ENCODE measurements around the gene FHOD1.
A peak's percentile ranks its signal among the peaks of the same experiment; 100 is the strongest.

The FHOD1 gene

DNA sequence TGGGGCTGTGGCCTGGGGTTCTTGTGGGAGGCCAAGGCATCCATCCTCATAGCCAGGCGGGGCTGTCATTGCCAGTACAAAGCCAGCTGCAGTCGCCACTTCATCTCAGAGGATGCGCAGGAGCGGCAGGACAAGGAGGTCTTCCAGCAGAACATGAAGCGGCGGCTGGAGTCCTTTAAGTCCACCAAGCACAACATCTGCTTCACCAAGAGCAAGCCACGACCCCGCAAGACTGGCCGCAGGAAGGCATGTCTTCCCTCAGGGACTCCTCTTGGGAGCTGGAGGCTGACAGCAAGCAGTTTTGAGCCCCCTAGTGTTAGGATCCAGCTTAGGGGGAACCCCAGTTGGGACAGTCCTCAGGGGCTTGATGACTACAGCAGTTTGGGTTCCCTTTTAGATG lies 17.0 kb upstream of the FHOD1 start:
- H3K4me1 ChIP-seq: peaks cover 27% of the 10 kb centered on the region
- H3K4me2 ChIP-seq: peak overlapping the region; percentile 48
- no peaks in the 10 kb centered on the region for H3K36me3 ChIP-seq
- no peak overlapping the region for H3K27ac ChIP-seq
- no peaks in the 10 kb centered on the region for H4K20me1 ChIP-seq
- no peak for TF ChIP-seq Cebpa-rat (IDR thresholded peaks at IDR 0.05)
- no peaks in the 10 kb centered on the region for H3K9me3 ChIP-seq
- H3K27me3 ChIP-seq: no peaks in the 10 kb centered on the region
- 0 out of 2 replicates have a peak overlapping the region, but pooled peaks have one; percentile 15 for H3K9ac ChIP-seq
- no peak overlapping the region for H3K4me3 ChIP-seq

DNA sequence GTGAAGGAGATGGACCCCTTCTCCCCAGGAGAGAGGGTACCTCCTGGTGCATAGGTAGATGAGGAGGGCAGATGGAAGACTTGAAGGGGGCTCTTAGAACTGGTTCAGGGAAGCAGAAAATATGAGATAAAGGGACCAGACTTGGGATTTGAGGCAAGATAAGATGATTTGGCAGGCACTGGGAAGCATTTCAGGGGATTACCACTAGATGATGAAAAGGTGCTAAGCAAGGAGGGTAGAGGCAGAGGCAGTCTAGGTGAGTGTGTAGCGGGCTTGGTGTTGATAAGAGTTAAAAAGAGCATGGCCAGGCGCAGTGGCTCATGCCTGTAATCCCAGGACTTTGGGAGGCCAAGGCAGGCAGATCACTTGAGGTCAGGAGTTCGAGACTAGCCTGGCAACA lies 15.9 kb upstream of the FHOD1 start:
- H3K4me1 ChIP-seq: peaks cover 27% of the 10 kb centered on the region
- no peak overlapping the region for H3K4me2 ChIP-seq
- H3K36me3 ChIP-seq: no peaks in the 10 kb centered on the region
- TF ChIP-seq Cebpa-rat (IDR thresholded peaks at IDR 0.05): no peak
- no peaks in the 10 kb centered on the region for H3K27me3 ChIP-seq
- H3K9me3 ChIP-seq: no peaks in the 10 kb centered on the region
- H4K20me1 ChIP-seq: no peaks in the 10 kb centered on the region
- H3K27ac ChIP-seq: no peak overlapping the region
- H3K9ac ChIP-seq: no peak overlapping the region
- no peak overlapping the region for H3K4me3 ChIP-seq

DNA sequence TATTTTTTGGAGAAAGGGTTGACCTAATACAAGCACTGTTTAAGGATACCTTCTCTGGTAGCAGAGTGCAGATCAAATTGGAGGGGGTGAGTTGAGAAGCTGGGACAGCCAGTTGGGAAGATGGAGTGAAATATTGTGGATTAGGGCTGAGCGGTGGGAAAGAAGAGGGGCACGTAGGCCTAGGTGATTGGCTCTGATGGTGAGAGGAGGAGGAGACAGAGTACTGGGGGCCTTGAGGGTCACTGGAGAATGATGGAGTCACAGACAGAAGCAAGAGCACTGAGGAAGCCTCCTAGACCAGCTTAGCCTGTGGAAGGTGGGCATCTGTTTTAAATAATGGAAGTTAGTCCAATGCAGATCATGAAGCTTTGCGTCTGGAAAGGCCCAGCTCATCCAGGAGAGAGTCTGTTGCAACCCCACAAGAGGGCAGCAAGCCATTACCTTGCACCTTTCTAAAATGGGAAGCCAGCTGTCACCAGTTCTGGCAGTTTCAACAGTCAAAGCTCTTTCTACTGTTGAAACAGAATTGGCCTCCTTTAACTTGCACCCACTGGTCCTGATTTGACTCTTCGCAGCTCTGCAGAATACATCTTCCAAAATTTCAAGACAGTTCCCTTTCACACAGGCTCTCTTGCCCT lies 13.3 kb upstream of the FHOD1 start:
- no peaks in the 10 kb centered on the region for H3K9me3 ChIP-seq
- H3K36me3 ChIP-seq: no peaks in the 10 kb centered on the region
- H4K20me1 ChIP-seq: no peaks in the 10 kb centered on the region
- H3K27ac ChIP-seq: 0 out of 2 replicates have a peak overlapping the region, but pooled peaks have one; percentile 15
- H3K4me3 ChIP-seq: no peak overlapping the region
- peak overlapping the region; percentile 12; the same call in 1 of the 2 replicates for H3K9ac ChIP-seq
- no peaks in the 10 kb centered on the region for H3K27me3 ChIP-seq
- peaks cover 21% of the 10 kb centered on the region for H3K4me1 ChIP-seq
- peak overlapping the region; percentile 42 for H3K4me2 ChIP-seq
- no peak for TF ChIP-seq Cebpa-rat (IDR thresholded peaks at IDR 0.05)

DNA sequence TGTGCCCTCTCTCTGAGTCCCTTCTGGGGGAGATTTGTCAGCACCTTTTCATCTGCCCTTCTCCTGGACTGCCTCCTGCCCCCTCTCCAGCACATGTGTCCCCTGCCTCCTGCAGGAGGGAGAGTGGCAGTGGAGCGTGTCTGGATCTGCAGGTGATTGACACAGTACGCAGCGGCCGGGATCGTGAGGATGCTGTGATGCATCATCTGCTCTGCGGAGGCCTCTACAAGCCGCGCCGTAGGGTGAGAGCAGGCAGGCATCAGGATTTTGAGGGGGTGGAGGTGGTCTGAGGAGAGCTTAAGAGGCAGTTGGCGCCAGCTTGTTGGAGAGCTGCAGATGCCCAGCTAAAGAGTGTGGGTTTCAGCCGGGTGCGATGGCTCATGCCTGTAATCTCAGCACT lies 12.4 kb upstream of the FHOD1 start:
- Histone ChIP-seq H3K4me3 (no peak overlapping the region), H3K9ac (0 out of 2 replicates have a peak overlapping the region, but pooled peaks have one; percentile 10), H3K4me1 (peaks cover 19% of the 10 kb centered on the region), H4K20me1 (no peaks in the 10 kb centered on the region), H3K36me3 (no peaks in the 10 kb centered on the region), H3K27ac (no peak overlapping the region), H3K9me3 (no peaks in the 10 kb centered on the region), H3K27me3 (no peaks in the 10 kb centered on the region), H3K4me2 (no peak overlapping the region)
- TF ChIP-seq Cebpa-rat (IDR thresholded peaks at IDR 0.05): no peak

DNA sequence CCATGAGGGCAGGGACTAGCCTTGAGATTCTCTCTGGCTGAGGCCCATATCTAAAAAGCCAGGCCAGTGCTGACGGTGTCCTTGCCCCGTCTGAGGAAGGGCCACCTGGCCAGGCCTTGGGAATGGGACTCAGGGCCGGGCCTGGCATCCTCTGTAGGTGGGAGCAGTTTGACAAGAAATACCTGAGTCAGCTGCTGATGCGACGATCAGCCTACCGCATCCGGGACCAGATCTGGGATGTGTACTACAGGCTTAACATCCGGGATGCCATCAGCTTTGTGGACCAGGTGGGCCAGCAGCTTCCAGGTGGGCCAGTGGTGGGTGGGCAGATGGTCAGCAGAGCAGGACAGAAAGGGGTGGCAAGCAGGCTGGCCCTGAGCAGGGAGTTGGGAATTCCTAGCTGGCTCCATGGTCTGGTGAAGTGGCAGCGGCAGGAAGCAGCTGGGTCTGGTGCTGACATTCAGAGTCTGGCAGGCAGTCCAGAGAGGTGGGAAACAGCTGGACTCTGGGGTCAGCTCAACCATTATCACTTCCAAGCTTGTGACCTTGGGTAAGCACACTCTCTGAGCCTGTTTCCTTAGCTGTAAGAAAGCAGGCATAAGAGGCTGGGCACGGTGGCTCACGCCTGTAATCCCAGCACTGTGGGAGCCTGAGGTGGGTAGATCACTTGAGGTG lies 11.0 kb upstream of the FHOD1 start:
- H3K27me3 ChIP-seq: no peaks in the 10 kb centered on the region
- no peaks in the 10 kb centered on the region for H3K36me3 ChIP-seq
- H3K4me3 ChIP-seq: no peak overlapping the region
- H4K20me1 ChIP-seq: no peaks in the 10 kb centered on the region
- no peak overlapping the region for H3K27ac ChIP-seq
- H3K9me3 ChIP-seq: no peaks in the 10 kb centered on the region
- TF ChIP-seq Cebpa-rat (IDR thresholded peaks at IDR 0.05): no peak
- H3K4me2 ChIP-seq: no peak overlapping the region
- no peak overlapping the region for H3K9ac ChIP-seq
- peaks cover 9% of the 10 kb centered on the region for H3K4me1 ChIP-seq

DNA sequence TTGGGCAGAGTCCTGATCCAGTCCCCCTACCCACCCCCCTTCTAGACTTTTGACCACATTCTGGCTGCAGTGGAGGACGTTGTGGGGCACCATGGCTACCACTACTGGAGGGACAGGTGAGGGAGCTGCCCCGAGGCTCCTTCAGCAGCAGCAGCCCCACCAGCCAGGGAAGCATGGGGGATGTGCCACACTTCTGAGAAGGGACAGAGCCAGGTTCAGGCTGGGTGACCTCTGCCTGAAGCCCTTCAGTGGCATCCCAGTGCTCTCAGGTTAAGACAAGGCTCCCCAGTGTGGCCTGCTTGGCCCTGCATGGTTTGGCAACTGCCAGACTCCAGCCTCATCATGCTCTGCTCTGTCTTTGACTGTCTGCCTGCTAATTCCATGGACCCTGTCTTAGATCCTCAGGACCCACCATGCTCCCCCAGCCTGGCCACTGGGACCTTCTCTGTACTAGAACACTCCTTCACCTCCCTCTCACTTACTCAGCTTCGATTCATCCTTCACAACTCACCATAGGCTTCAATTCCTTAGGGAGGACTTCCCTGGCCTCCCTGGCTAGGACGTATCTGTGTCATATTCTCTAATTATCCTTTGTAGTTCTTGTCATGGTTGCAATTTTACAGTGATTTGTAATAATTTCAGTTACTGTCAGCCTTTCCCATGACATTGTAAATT lies 10.3 kb upstream of the FHOD1 start:
- Histone ChIP-seq H3K9me3 (no peaks in the 10 kb centered on the region), H4K20me1 (no peaks in the 10 kb centered on the region), H3K27ac (no peak overlapping the region), H3K4me1 (peaks cover 14% of the 10 kb centered on the region), H3K36me3 (no peaks in the 10 kb centered on the region), H3K9ac (no peak overlapping the region), H3K27me3 (no peaks in the 10 kb centered on the region), H3K4me2 (no peak overlapping the region), H3K4me3 (no peak overlapping the region)
- no peak for TF ChIP-seq Cebpa-rat (IDR thresholded peaks at IDR 0.05)

DNA sequence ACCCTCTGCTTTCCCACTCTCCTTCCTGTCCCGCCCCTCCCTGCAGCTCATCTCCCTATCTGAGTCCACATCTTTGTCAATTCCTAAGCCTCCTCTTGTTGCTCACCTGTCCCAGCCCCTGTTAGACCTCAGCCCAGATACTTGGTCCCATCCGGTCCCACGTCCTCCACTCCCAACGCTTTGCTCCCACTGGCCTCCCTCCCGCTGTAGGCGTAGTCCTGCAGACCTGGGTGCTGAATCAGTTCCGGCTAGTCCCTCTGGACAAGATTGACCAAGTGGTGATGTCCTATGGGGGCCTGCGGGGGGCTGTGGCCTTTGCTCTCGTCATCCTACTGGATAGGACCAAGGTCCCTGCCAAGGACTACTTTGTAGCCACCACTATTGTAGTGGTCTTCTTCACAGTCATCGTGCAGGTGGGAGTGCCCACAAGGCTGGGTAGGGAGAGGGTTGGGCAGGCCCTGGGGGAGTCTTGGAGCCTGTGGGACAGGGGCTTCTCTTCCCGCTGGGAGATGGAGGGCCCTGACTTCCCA lies 9.5 kb upstream of the FHOD1 start:
- Histone ChIP-seq H3K27ac (no peak overlapping the region), H3K4me2 (no peak overlapping the region), H3K4me1 (peaks cover 16% of the 10 kb centered on the region), H4K20me1 (no peaks in the 10 kb centered on the region), H3K9me3 (no peaks in the 10 kb centered on the region), H3K9ac (no peak overlapping the region), H3K27me3 (no peaks in the 10 kb centered on the region), H3K36me3 (no peaks in the 10 kb centered on the region), H3K4me3 (no peak overlapping the region)
- TF ChIP-seq Cebpa-rat (IDR thresholded peaks at IDR 0.05): no peak

DNA sequence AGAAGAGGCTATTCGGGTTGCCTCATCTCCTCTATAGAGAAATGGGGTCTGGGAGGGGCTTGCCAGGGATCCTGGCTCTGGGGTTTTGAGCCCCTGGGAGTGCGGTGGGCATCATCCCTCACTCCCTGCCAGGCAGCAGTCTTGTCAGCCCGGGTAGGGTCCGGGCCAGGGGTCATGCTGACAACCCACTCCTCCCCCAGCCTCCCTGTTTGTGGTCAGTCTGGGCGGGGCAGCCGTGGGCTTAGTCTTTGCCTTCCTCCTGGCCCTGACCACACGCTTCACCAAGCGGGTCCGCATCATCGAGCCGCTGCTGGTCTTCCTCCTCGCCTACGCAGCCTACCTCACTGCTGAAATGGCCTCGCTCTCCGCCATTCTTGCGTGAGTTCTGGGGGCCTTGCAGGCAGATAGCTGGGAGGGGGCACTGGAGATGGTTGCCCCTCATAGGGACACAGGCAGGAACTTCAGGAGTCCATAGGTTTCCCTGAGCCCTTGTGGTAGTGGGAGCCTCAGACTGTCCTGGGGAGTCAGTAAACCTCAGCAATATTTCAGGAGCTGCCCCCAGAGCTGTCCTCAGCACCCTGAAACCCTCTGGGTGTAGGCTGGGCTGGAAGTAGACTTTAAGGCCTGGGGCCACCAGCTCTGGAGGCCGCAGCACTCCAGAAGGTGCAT lies 8.4 kb upstream of the FHOD1 start:
- H3K9me3 ChIP-seq: no peaks in the 10 kb centered on the region
- no peak overlapping the region for H3K27ac ChIP-seq
- H3K4me2 ChIP-seq: no peak overlapping the region
- H3K27me3 ChIP-seq: peaks cover 2% of the 10 kb centered on the region; the same call in 1 of the 2 replicates
- no peaks in the 10 kb centered on the region for H3K36me3 ChIP-seq
- H3K4me1 ChIP-seq: peaks cover 16% of the 10 kb centered on the region
- H4K20me1 ChIP-seq: no peaks in the 10 kb centered on the region
- TF ChIP-seq Cebpa-rat (IDR thresholded peaks at IDR 0.05): no peak
- no peak overlapping the region for H3K9ac ChIP-seq
- H3K4me3 ChIP-seq: no peak overlapping the region

DNA sequence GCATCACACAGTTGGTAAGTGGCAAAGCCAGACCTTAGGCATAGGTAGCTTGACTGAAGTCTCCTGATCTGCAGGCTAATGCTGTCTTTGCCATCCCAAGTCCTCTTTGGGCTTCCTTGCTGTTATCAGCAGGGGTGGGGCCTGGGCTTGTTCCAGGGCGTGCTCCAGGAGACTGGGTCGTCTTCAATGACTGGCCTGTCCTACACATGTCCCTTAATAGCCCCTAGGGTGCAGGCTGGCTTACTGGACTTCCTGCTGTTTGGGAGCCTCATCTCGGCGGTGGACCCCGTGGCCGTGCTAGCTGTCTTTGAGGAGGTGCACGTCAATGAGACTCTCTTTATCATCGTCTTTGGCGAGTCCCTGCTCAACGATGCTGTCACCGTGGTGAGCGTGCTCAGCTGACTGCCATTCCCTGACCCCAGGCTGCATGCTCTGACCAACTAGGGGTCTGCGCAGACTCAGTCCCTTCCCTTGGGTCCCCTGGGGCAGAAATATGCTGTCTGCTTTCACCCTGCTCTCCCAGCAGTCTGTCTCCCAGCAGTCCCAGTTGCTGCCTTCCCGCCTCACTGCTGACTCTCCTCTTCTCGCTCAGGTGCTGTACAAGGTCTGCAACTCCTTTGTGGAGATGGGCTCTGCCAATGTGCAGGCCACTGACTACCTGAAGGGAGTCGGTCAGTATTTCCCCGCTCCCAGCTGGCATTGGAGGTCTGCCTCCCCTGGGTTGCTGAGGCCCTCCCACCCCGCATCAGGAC lies 7.7 kb upstream of the FHOD1 start:
- Histone ChIP-seq H3K36me3 (no peaks in the 10 kb centered on the region), H4K20me1 (no peaks in the 10 kb centered on the region), H3K4me2 (no peak overlapping the region), H3K4me1 (peaks cover 19% of the 10 kb centered on the region), H3K27me3 (peaks cover 9% of the 10 kb centered on the region), H3K4me3 (no peak overlapping the region), H3K9me3 (no peaks in the 10 kb centered on the region), H3K9ac (no peak overlapping the region), H3K27ac (no peak overlapping the region)
- no peak for TF ChIP-seq Cebpa-rat (IDR thresholded peaks at IDR 0.05)
